ENCODE measurements around the gene BBS9.

DNA sequence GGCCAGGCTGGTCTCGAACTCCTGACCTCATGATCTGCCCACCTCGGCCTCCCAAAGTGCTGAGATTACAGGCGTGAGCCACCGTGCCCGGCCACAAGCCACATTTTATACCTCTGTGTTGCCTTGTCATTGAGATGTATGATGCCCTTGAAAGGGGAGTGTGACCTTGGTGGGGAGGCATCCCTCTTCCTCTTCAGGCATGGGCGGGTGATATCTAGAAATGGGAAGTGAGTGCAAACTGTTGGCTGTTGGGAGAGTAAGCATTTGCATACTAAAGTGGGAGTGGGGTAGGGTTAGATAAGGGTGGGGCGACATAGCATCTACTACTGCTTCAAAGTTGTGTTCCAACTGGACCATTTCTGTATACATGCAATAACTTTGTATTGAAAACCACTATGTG is 40.2 kb upstream of the BBS9 start:
- TF ChIP-seq, protein P1, sequence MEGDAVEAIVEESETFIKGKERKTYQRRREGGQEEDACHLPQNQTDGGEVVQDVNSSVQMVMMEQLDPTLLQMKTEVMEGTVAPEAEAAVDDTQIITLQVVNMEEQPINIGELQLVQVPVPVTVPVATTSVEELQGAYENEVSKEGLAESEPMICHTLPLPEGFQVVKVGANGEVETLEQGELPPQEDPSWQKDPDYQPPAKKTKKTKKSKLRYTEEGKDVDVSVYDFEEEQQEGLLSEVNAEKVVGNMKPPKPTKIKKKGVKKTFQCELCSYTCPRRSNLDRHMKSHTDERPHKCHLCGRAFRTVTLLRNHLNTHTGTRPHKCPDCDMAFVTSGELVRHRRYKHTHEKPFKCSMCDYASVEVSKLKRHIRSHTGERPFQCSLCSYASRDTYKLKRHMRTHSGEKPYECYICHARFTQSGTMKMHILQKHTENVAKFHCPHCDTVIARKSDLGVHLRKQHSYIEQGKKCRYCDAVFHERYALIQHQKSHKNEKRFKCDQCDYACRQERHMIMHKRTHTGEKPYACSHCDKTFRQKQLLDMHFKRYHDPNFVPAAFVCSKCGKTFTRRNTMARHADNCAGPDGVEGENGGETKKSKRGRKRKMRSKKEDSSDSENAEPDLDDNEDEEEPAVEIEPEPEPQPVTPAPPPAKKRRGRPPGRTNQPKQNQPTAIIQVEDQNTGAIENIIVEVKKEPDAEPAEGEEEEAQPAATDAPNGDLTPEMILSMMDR (conservative IDR thresholded peaks at IDR 0.05; ENCODE audit: low read length): no peak
- no peak for TF ChIP-seq EZH2phosphoT487 (IDR thresholded peaks at IDR 0.05; ENCODE audit: borderline replicate concordance)

Data from Loucy (cell line).